Esophagus muscularis mucosa (tissue), 3 donors: ENCODE measurements around the gene COL8A2.

Experiments used
- POLR2A ChIP-seq: fragments of 450-650 bp; IDR thresholded peaks from one replicate; pipeline ENCODE4 v1.6.1; 2017; ENCODE audit warnings: antibody characterized with exemption, moderate library complexity, mild to moderate bottlenecking, low read depth
- POLR2AphosphoS5 ChIP-seq, 2 donors: sonication (generic); formaldehyde crosslinking; IDR thresholded peaks; one replicate each; pipeline ENCODE4 v1.6.1; 2017; ENCODE audit warnings: antibody characterized with exemption in 2 of 2
- TF ChIP-seq, protein P1 (sequence below), 3 experiments: fragments of 200-600 bp in 2 of 3; fragments of 450-650 bp in 1 of 3; sonication (generic) in 2 of 3; IDR thresholded peaks; one replicate each; pipeline ENCODE4 v1.5.1; 2017 to 2019; ENCODE audit warnings: antibody characterized with exemption in 3 of 3, mild to moderate bottlenecking in 2 of 3, moderate library complexity in 1 of 3

DNA sequence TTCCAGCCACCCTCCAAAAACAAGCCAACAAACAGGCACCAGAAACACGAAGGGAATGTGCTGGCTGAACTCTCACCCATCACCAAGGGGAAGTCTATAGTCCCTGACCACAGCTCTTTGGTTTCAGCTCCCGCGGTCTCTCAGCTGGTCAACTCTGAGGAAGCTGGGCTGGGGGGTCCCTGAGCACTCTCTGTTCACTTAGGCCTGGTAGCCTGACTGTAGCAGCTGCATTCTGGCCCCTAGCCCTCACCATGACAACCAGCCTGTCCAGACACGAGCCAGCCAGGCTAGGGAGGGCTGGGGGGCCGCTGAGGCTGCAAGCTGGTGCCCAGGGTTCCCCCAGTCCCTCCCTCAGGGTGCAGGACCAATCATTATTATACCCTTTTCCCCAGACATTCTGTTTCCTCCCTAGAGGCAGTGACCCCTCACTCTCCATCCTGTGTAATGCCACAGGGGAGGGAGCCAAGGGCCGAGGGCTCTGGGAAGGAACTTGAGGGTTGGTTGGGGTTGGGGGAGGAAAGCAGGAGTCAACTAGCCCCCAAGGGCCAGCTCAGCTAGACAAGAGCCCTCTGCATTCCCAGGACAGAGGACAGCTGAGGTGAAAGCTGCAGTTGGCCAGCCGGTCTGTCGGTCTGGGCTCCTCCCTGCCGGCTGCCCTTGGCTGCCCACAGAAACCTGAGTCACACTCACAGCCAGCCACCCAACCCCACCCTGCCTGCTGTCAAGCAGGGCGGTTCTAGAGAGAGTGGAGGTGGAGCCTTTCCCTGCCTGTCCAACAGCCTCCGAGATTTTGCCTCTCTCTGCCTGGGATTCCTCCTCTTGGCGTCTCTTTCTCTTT is 25.5 kb upstream of the COL8A2 start:
- TF ChIP-seq, protein P1, sequence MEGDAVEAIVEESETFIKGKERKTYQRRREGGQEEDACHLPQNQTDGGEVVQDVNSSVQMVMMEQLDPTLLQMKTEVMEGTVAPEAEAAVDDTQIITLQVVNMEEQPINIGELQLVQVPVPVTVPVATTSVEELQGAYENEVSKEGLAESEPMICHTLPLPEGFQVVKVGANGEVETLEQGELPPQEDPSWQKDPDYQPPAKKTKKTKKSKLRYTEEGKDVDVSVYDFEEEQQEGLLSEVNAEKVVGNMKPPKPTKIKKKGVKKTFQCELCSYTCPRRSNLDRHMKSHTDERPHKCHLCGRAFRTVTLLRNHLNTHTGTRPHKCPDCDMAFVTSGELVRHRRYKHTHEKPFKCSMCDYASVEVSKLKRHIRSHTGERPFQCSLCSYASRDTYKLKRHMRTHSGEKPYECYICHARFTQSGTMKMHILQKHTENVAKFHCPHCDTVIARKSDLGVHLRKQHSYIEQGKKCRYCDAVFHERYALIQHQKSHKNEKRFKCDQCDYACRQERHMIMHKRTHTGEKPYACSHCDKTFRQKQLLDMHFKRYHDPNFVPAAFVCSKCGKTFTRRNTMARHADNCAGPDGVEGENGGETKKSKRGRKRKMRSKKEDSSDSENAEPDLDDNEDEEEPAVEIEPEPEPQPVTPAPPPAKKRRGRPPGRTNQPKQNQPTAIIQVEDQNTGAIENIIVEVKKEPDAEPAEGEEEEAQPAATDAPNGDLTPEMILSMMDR (IDR thresholded peaks at IDR 0.05), result no peak
- no peak for TF ChIP-seq POLR2A
- peak; percentile 88 to 93 for TF ChIP-seq POLR2AphosphoS5 (IDR thresholded peaks at IDR 0.05)
